Chondrocyte (in vitro differentiated cells): ENCODE results near the gene ACVR1B. TPM values are rescaled to one million over a fixed set of nuclear protein-coding genes. Genes with fewer than 3 reads are reported as not detected.

Experiments used
- DNase-seq: peaks from one replicate; pipeline ENCODE4 v3.0.0; 2021; ENCODE audit warnings: mixed read lengths, low spot score
- H3K27ac Mint-ChIP-seq: one replicate; pipeline ENCODE4 v1.8.0; 2021; ENCODE audit warnings: mild to moderate bottlenecking, moderate library complexity, mixed read lengths; ENCODE audit not compliant: unreplicated experiment
- H3K27me3 Mint-ChIP-seq: 2 replicates; pipeline ENCODE4 v1.8.0; 2021; ENCODE audit warnings: low read depth, mixed read lengths
- H3K36me3 Mint-ChIP-seq: 2 replicates; pipeline ENCODE4 v1.8.0; 2021; ENCODE audit warnings: low read depth, mixed read lengths
- H3K4me1 Mint-ChIP-seq: 2 replicates; pipeline ENCODE4 v1.8.0; 2021; ENCODE audit warnings: low read depth, mild to moderate bottlenecking, mixed read lengths
- H3K4me3 Mint-ChIP-seq: one replicate; pipeline ENCODE4 v1.8.0; 2021; ENCODE audit warnings: mild to moderate bottlenecking, moderate library complexity, mixed read lengths; ENCODE audit not compliant: unreplicated experiment
- H3K9me3 Mint-ChIP-seq: 2 replicates; pipeline ENCODE4 v1.8.0; 2021; ENCODE audit warnings: low read depth, mixed read lengths
- CTCF ChIP-seq: fragments of 200-600 bp; sonication (generic); IDR thresholded peaks from 2 replicates; pipeline ENCODE4 v1.5.0; 2021; ENCODE audit warnings: antibody characterized with exemption, mild to moderate bottlenecking, moderate library complexity
- total RNA-seq: library from RNA; stranded (reverse); gene quantifications from 3 replicates; pipeline ENCODE4 v1.2.1, GENCODE V29; 2021

The ACVR1B gene
- total RNA-seq, 1 donor from 2014 or later: 10.6 TPM

- Mint-ChIP-seq H3K4me3 (no peak overlapping the region), H3K27me3 (no peaks in the 10 kb centered on the region), H3K36me3 (peaks cover 2% of the 10 kb centered on the region), H3K27ac (no peak overlapping the region), H3K4me1 (peaks cover 10% of the 10 kb centered on the region), H3K9me3 (no peaks in the 10 kb centered on the region)
- no peak for DNase-seq
- no peak for TF ChIP-seq CTCF
Observed at GRCh38 chr12:52042706-52043385, 91.3 kb downstream of the ACVR1B start.

- Mint-ChIP-seq H3K9me3 (no peaks in the 10 kb centered on the region), H3K4me1 (peaks cover 5% of the 10 kb centered on the region), H3K27ac (no peak overlapping the region), H3K27me3 (no peaks in the 10 kb centered on the region), H3K4me3 (no peak overlapping the region), H3K36me3 (peaks cover 2% of the 10 kb centered on the region)
- no peak for TF ChIP-seq CTCF
- no peak for DNase-seq
Observed at GRCh38 chr12:52043386-52044212, 92.1 kb downstream of the ACVR1B start.

GRCh38 chr12:52044292-52044983, 92.9 kb downstream of the ACVR1B start:
- H3K36me3 Mint-ChIP-seq: peaks cover 2% of the 10 kb centered on the region
- DNase-seq: no peak
- H3K4me3 Mint-ChIP-seq: no peak overlapping the region
- H3K27ac Mint-ChIP-seq: no peak overlapping the region
- peaks cover 7% of the 10 kb centered on the region for H3K4me1 Mint-ChIP-seq
- H3K27me3 Mint-ChIP-seq: no peaks in the 10 kb centered on the region
- TF ChIP-seq CTCF: no peak
- no peaks in the 10 kb centered on the region for H3K9me3 Mint-ChIP-seq

- Mint-ChIP-seq H3K27ac (no peak overlapping the region), H3K4me3 (no peak overlapping the region)
Observed at GRCh38 chr12:52045794-52046199, 94.3 kb downstream of the ACVR1B start.

More at GRCh38 chr12:52045794-52046199, 94.3 kb downstream of the ACVR1B start:
- DNase-seq: no peak
- peaks cover 16% of the 10 kb centered on the region for H3K4me1 Mint-ChIP-seq
- no peaks in the 10 kb centered on the region for H3K27me3 Mint-ChIP-seq
- peaks cover 2% of the 10 kb centered on the region for H3K36me3 Mint-ChIP-seq
- TF ChIP-seq CTCF: no peak
- H3K9me3 Mint-ChIP-seq: no peaks in the 10 kb centered on the region

Other genes with a start within 250 kb of the ACVR1B start
- gene FIGNL2, start 103.0 kb upstream of the ACVR1B start, total RNA-seq: 0.26 to 0.30 TPM in 2 of 3 replicates, not detected in the other
- gene ANKRD33, start 63.6 kb upstream of the ACVR1B start, total RNA-seq: not detected in 3 replicates
- 0.36 to 0.60 TPM in 2 of 3 replicates, not detected in the other for gene ACVRL1, start 44.2 kb upstream of the ACVR1B start, total RNA-seq
- gene TAMALIN, start 55.2 kb downstream of the ACVR1B start, total RNA-seq: 11.1 to 15.7 TPM (median 13.7 TPM) in 3 replicates
- gene NR4A1, start 99.7 kb downstream of the ACVR1B start, total RNA-seq: 5.7 to 7.6 TPM (median 7.3 TPM) in 3 replicates
- 48.0 to 55.1 TPM (median 50.5 TPM) in 3 replicates for gene ATG101, start 118.3 kb downstream of the ACVR1B start, total RNA-seq
- not detected in 3 replicates for gene SMIM41, start 128.0 kb downstream of the ACVR1B start, total RNA-seq
- gene KRT80, start 240.3 kb downstream of the ACVR1B start, total RNA-seq: 10.7 to 17.0 TPM (median 12.1 TPM) in 3 replicates